GM11168 (cell line): ENCODE data around the gene LACRT.
"Not testable (repeated sequence)": the region's sequence is repeated elsewhere in the genome, so short reads cannot be mapped to it uniquely, and the experiment has no call there.

ENCODE experiments used
- in situ Hi-C: fragments of 300-500 bp; cut with MboI; formaldehyde crosslinking; loops from one replicate; pipeline ENCODE4 v1.12.0; 2022; ENCODE audit warnings: low sequenced_read_pairs; ENCODE audit not compliant: unreplicated experiment

Gene LACRT

DNA sequence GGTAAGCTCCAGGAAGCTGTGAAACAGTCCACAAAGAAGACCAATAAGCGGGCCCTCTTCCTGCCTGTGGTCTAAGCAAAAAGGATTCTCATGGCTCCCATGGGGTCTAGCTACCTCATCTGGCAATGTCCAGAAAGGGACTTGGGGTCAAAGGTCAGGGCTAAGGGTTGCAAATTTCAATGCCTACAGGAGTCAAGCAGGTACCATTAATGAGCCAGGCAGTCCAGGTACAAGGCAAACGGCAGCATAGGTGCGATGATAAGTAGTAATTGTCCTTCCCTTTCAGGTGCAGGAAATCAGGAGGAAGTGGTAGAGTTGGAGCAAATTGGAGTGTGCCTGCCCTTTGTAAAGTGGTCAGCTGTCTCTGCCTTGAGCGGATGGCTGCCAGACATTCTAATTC lies 6.4 kb upstream of the LACRT start:
- in situ Hi-C loops = no loop called here

DNA sequence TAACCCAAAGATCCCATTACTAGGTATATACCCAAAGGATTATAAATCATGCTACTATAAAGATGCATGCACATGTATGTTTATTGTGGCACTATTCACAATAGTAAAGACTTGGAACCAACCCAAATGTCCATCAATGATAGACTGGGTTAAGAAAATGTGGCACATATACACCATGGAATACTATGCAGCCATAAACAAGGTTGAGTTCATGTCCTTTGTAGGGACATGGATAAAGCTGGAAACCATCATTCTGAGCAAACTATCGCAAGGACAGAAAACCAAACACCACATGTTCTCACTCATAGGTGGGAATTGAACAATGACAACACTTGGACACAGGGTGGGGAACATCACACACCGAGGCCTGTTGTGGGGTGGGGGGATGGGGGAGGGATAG lies 4.4 kb upstream of the LACRT start:
- in situ Hi-C loops = not testable (repeated sequence)

DNA sequence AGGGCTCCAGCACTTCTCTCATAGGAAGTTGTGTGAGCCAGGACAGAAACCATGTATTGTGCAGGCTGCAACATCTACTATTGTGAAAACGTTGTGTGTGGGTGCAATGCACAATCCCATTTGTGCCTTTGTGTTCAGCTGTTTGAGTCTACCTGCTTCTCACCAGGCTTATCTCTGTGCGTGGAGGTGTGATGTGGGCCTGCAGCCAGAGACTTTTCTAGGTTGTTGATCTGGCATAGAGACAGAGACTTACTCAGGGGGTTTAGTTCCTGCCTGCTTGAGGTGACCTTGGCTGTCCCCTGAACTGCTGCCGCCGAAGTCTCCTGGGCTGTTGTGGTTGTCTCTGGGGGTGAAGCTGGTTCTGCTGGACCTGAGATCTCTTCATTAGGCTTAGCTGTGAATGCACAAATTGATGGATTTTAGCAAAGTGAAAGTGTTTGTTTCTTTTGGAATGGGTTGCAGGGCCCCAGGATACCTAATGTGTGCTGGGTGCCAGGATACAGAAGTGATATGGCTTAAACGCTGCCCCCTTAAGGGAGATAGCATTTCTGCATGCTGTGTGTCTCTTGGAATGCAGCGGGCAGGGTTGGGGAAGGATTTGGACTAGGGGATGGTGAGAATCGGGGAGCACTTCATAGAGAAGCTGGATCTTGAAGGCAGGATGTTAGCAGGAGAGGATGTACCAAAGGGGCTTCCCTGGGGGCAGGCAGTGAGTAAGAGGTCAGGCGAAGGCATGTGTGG lies 2.5 kb downstream of the LACRT start:
- in situ Hi-C loops = no loop called here

DNA sequence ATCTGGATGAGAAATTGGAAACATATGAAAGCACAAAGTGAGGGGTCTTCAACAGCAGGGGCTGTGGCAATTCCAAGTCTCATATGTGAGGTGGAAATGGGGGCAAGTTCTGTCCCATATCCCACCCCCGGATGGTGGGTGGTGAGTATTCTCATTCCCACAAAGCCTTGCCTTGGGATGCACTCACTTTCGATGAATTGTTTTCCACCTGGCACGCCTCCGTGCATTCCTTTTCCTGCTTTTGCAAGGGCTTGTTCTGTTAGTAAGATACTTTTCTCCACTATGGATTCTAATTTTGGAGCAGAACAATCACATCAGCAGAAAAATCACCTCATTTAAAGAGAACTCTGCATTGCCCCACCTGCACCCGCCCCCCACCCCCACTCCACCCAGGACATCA lies 3.1 kb downstream of the LACRT start:
- in situ Hi-C loops = no loop called here

DNA sequence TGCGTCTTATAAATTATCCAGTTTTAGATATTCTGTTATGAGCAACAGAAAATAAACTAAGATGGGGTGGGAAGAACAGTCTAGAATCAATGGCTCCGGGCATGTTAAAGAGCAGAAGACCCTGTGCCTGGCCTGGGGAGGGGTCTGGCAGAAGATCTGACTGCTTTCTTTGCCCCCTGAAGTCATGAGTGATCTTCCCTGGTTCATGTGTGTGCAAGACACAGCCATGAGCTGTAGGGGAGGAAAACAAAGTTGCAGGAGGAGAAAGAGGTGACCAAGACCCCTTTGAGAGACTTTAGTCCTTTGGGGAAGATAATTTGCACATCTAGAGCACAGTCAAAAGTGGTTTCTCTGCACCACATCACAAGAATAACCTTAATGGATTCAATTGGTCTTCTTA lies 4.8 kb downstream of the LACRT start:
- in situ Hi-C loops = no loop called here

DNA sequence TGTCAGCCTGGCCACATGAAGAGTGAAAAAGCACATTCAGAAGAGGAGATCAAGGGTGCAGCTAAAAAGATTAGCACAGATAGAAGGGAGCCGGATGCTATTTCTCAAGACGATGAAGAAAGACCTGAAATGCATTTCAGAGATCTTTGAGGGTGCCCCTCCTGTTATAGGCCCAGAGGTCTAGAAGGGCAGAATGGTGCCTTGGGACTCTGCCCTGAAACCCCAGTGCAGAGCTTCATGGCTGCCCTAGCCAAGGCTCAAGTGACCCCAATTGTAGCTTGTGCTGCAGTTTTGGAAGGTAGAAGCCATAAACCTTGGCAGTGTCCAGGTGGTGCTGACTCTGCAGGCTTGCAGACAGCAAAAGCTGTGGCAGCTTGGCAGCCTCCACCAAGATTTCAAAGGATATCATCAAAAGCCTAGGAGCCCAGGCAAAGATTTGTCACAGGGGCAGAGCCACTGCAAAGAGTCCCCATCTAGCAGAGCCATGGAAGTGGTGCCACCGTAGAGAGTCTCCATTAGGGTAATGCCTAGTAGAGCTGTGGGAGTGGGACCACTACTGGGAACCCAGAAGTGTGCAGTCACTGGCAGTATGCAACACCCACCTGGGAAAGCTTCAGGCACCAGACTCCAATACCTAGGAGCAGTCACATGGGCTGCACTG lies 6.4 kb downstream of the LACRT start:
- in situ Hi-C loops = no loop called here

DNA sequence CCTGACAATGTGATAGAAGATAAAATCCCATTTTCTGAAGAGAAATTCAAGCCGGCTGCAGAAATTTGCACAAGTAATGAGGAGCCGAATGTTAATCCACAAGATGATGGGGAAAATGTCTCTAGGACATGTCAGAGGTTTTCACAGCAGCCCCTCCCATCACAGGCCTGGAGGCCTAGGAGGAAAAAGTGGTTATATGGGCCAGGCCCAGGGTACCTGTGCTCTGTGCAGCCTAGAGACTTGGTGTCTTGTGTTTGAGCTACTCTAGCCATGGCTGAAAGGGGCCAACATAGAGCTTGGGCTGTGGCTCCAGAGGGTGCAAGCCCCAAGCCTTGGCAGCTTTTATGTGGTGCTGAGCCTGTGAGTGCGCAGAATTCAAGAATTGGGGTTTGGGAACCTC lies 7.4 kb downstream of the LACRT start:
- in situ Hi-C loops = no loop called here

DNA sequence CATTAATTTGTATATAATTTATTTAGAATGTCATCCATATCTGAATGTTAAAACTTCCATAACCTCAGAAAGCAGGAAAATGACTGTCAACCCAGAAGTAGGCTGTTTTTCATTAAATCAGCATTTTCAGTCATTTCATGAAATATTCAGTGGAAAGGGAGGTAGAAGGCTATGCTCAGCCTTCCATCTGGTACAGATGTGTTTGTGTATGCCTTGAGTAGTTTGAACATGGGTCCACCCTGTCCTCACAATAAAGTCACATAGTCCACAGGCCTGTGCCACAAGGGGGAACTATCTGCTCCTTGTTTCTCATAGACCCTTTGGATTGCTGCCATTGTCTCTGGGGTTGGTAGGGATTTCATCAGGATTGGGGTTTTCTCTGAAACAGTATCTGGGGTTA lies 9.1 kb downstream of the LACRT start:
- in situ Hi-C loops = no loop called here

DNA sequence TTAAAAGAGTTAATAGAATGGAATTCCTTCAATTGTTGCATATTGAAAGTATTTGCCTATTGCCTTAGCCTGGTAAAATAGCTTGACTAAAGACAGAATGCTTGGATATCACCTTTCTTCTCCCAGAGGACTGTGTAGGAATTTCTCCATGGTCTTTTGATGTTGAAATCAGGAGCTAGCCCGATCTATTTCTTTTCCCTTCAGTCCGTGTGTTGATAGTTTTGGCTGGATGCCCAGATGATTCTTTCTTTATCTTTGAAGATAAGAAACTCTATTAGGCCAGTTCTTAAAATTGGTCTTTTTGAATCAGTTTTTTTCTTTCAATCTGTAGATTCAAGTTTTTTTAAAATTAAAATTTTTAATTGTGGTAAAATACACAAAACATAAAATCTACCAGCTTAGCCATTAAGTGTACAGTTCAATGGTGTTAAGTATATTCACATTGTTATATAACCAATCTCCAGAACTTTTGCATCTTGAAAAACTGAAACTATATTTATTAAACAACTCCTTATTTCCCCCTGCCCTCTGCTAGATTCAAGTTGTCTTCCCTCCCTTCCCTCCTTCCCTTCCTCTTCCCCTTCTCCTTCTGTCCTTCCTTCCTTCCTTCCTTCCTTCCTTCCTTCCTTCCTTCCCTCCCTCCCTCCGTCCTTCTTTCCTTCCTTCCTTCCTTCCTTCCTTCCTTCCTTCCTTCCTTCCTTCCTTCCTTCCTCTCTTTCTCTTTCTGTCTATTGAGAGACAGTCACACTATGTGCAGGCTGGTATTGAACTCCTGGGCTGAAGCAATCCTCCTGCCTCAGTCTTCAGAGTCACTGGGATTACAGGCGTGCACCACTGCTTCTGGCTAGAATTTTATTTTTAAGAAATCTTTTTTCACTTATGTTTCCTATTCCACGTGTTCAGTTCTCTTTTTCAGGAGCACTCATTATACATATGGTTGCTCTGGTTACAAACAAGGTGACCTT lies 10.1 kb downstream of the LACRT start:
- in situ Hi-C loops = no loop called here

DNA sequence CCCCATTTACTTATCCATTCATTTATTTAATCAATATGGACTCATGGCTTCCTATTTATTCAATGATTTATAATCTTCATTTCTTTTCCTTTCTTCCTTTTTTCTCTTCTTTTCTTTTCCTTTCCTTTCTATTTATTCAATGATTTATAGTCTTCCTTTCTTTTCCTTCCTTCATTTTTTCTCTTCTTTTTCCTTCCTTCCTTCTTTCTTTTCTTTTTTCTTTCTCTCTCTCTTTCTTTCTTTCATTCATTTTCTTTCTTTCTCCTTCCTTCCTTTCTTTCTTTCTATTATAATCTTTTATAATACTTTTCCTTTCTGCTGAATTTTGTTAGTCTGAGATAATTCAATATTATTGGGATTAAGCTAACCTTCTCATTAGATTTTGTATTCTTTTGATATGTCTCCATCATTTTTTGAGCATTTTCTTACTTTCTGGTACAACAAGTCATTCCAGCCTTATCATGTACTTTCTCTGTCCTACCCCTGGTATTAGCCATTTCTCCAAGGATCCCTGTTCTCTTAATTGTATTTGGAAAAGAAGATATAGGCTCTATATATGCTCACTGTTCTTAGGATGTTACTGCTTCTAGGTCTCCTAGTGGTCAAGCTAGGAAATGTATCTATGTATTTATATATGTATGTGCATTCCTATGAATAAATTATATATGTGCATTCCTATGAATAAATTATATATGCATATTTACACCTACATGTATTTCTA lies 12.1 kb downstream of the LACRT start:
- in situ Hi-C loops = no loop called here

DNA sequence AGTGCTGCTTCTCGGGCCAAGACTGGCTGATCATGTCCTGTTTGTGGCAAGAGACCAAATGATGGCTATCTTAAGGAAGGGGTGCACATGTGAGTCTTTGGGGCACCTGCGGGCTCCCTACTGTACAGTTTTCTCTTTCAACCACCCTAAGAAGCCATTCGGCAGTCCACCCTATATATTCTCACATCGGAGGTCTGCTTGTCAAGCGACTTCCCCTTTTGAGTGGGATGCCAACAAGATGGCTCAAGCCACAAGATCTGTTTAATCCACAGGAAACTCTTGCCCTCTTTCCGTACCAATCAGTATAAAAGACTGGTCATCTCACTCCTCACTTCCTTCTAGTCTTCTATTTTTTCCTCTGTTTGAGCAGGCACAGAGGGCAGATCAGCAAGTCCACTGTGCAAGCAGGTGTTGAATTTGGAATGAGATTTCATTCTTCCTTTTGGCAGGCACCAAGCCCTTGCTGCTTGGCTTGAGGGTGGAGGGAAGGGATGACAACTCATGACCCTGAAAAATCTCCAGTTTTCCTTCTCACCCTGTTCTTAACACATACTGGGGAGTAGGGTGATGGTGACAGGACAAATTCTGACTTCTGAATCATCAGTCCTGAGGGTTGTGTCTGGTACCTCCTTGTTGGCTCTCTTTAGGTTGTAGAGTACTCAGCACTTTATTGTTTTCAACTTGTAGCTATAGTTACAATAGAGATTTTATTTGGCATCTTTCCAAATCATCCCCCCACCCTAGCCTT lies 17.6 kb downstream of the LACRT start:
- in situ Hi-C loops = no loop called here

DNA sequence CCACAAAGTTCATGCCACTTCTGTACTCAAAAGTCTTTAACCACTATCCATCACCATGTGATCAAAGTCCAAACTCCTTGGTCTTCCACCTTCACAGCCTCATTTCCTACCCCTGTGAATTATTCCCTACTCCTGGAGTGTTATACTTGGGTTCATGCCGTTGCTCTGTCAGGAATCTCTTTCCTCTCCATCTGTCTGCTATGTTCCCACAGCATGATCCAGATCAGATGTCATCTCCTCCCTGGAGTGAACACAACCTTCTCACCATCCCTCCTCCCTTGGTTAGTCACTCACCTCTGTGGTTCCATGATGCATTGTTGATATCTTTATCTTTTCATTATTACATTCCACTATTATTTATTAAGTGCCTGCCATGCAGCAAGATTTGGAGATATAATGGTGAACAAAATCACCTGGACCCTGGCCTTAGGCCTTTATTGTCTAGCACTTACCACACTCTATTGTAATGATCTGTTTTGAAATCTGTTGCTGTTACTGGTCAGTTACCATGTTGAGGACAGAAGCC lies 22.4 kb downstream of the LACRT start:
- in situ Hi-C loops = no loop called here

DNA sequence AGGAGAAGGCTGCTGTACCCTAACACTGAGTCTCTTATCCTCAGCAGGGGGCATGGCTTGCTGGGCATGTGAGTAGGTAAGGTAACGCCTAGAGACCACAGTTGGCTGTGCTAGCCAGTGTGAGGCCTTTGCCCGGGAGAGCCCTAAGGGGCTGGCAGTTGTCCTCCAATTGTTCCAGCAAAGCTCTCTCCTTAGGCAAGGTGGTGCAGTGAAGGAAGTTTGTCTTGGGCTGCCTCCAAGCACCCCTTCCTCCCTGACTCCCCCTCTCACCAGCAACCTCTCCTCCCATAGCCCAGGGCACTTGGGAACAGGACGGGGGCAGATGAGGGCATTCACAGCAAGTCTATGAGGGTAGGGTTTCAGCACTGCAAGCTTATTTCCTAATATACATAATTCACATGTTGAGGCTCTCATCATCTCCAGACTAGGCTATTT lies 23.0 kb downstream of the LACRT start:
- in situ Hi-C loops = no loop called here

DNA sequence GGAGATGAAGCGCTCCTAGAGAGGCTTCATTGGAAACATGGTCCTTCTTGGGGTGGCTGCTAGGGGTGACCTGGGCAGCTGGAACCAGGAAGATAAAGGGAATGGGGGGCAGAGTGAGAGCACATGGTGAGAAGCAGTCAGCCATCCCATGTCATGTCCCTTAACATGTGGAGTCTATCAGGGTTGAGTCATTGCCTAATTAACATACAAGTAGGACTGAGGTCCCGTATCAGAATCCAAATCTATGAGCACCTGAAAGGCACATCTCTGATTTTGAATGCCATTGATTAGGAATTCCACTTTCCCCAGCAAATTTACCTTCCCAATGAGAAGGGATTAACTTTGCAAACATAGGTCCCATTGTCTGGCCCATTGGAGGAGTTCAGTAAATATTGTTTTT lies 25.9 kb downstream of the LACRT start:
- in situ Hi-C loops = no loop called here

DNA sequence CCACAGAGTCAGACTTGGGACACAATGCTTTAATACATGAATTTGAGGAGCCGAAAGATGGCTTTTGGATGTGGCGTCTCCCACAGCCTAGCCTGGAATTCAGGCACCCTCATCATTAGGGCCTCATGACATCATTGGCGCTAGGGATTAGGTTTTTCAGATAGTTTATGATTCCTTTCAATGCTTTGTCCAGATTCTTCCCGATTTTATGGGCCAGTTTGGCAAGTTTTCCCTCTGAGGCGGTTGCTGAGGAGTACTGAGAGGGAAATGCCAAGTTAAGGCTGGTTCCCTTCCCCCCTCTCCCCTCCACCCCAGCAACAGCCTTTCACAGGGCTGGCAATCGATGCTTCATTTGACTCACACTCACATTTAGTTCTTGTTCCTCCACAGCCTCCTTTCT lies 26.5 kb downstream of the LACRT start:
- in situ Hi-C loops = no loop called here

DNA sequence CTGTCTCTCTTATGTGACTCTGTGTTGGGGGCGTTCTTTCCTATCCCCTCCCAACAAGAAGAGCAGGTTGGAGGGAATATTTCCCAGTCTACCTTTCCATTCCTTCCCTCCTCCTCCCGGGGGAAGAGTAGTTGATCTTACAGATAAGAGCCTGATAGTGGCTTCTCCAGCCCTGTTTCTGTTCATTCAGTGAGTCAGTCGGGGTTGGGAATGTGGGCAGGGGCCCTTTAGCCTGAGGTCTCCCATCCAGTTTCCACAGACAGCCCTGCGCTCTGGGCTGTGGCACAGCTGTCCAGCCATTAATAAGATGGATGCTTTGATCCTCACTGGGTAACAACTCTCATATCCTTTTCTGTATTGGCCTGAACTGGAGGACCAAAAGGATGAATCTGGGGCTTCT lies 28.1 kb downstream of the LACRT start:
- in situ Hi-C loops = no loop called here

DNA sequence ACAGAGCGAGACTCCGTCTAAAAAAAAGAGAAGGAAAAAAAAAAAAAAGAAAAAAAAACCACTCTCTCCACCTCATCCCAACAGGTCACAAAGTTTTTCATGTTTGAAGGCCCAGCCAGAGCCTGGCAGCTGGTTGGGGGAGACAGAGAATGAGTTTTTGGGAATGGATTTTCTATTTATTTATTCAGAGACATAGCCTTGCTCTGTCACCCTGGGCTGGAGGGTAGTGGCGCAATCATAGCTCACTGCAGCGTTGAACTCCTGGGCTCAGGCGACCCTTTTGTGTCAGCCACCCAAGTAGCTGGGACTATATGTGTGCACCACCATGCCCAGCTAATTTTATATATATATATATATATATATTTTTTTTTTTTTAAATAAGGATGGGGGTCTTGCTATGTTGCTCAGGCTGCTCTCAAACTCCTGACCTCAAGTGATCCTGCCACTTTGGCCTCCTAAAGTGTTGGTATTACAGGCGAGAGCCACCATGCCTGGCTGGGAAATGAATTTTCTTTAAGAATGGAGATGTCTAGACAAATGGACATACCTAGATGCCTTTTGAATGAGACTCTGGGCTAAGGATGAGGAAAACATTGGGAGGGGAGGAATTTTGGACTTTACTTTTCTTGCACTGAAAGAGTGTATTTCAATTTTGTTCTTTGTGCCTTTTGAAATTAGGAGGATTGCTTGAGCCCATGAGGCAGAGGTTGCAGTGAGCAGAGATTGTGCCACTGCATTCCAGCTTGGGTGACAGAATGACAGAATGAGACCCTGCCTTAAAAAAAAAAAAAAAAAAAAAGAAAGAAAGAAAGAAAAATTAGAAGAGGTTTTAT lies 29.3 kb downstream of the LACRT start:
- in situ Hi-C loops = no loop called here

DNA sequence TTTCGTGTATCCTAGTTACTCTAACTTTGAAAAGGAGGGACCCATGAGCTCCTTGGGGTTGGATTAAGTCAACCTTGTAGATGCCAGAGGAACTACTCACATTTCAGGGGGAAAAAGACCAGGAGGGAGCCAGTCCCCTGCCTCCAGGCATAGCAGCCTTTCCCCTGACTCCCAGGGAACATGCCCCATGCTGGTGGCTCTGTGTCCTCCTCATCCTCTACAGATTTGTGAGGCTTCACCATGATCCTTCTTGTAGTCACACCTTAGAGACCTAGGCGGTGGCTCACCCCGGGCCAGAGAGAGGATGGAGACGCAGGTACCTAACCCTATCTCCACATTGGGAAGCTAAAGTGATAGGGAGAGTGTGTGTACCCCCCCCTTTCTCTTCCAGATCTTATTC lies 30.3 kb downstream of the LACRT start:
- in situ Hi-C loops = no loop called here

DNA sequence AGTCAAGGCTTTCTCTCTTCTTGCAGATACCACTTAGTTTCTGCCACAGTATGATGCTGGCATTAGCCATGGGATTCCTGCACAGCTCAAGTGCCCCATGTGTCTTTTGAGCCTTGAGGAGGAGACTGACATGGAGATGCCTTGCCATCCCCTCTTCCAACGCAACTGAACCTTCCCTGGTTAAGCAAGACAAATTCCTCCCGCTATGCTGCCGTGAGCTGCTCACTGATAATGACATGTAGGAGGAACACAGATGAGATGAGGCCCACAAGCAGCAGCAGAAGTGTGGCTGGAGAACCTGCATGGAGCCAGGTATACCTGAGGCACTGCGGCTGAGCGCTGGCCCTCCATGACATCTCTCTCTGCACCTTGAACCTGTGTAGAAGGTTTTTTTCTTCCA lies 30.8 kb downstream of the LACRT start:
- in situ Hi-C loops = no loop called here
